NOMO-1 treated with dmso at 0.1 percent for 144 hours (cell line): Measurements from ENCODE around the gene RHO.
A peak's percentile ranks its signal among the peaks of the same experiment; 100 is the strongest.

Experiments
- DNase-seq: peaks from one replicate; lab custom pipeline; 2025; ENCODE audit not compliant: unreplicated experiment; lab: John Stamatoyannopoulos, UW

RHO gene

GRCh38 chr3:129558081-129558771, 29.8 kb downstream of the RHO start:
- DNase-seq: no peak

- peak; percentile 11 for DNase-seq
These were observed 30.5 kb downstream of the RHO start for GRCh38 chr3:129558772-129559564.

- no peak for DNase-seq
These were observed 31.2 kb downstream of the RHO start for GRCh38 chr3:129559565-129560079.

GRCh38 chr3:129560269-129560787, 31.9 kb downstream of the RHO start:
- DNase-seq: no peak

- no peak for DNase-seq
These were observed 32.6 kb downstream of the RHO start for GRCh38 chr3:129560911-129561594.

DNA sequence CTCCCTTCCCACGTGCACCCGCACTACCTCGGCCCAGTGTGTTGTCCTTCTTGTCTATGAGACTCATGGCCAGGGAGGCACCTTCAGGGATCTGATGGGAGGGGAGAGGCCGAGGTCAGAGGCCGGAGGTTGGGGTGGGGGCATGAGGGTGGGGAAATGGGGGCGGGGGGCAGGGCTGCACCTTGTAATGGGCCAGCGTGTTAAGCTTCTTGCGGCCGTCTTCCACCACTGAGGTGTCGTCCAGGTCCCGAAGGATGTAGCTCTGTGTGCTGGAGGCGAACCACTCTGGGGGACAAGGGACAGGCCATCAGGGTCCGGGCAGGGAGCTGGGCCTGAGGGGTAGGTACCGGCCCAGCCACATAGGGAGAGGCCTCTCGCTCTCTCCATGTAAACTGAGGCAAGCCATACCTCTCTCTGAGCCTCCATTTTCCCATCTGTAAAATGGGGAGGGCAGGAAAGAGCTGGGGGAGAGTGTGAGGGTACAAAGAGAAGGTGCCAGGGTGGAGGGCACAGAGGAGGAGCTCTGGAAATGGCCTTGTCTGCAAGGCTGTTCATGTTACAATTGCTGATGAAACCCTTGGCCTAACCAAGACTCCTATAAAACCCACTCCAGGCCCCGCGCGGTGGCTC, 33.3 kb downstream of the RHO start:
- no peak for DNase-seq

DNA sequence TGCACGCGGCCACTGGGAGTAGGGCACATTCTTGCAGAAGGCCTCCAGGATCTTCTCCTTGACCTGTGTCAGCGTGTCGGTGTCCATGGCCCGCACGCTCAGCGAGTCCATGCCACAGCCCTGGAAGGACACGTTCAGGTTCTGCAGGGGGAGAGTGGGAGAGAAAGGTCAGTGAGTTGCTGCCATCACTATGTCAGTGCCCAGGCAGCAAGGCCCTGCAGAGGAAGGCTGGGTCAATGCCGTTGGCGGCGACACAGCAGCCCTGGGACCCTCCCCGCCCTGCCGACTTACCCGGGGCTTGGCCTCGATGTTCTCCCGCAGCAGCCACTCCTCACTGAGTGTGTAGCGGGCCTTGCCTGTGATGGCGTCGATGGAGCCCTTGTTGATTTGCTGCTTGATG, 34.4 kb downstream of the RHO start:
- DNase-seq: no peak

DNA sequence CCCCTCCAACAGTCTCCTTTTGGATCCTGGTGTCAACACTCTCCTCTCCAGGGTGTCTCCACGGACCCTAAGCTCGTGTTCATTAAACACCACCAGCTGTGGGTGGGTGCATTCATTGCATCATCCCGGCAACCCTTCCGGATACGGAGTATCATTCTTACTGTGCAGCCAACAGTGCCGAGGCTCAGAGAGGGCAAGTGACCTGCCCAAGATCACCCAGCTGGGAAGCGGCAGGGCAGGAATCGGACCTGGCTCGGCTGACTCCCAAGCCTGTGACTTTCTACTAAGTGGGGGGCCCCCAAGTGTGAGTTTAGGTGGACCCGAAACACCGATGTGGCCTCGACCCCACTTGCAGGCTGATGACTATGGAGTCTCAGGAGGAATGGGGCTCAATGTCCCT, 34.9 kb downstream of the RHO start:
- DNase-seq: no peak

GRCh38 chr3:129563850-129564535, 35.6 kb downstream of the RHO start:
- no peak for DNase-seq

- no peak for DNase-seq
These were observed 36.7 kb downstream of the RHO start for GRCh38 chr3:129564981-129565644.

DNA sequence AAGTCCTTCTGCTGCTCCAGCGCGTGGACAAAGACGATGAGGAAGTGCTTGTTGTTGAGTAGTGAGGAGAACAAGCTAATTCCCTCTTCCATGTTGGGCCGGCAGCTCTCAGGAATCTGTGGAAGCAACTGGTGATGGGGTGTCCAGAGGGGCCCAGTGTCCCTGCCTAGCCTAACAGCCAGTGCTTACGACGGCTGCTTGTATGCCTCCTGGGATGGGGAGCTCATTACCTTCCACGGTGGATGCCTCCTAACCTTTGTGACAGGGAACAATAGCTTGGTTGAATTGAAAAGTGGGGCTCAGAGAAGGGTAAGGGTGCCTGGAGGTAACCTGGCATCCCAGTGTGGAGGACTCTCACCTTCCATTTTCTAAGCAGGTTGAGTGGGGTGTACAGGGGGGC, 37.5 kb downstream of the RHO start:
- no peak for DNase-seq

GRCh38 chr3:129567176-129567705, 38.8 kb downstream of the RHO start:
- DNase-seq: no peak

DNA sequence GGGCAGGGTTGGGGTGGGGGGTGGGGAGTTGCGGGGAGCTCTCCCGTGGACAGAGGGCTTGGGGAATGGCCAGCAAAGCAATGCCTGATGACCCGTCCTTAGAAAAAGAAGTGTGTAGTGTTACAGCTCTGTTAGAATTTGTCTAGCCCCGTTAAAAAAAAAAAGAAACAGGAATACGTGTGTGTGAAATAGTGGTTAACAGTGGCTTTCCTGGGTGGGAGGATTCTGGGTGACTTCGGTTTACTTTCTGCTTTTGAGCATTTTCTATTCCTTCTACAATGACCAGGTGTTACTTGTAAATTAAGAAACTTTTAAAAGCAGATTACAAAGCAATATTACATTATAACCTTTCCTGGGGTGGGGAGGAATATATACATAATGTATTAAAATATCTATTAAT, 39.5 kb downstream of the RHO start:
- DNase-seq: no peak

- DNase-seq: no peak
These were observed 41.4 kb downstream of the RHO start for GRCh38 chr3:129569856-129570255.

GRCh38 chr3:129571605-129572547, 43.4 kb downstream of the RHO start:
- no peak for DNase-seq

DNA sequence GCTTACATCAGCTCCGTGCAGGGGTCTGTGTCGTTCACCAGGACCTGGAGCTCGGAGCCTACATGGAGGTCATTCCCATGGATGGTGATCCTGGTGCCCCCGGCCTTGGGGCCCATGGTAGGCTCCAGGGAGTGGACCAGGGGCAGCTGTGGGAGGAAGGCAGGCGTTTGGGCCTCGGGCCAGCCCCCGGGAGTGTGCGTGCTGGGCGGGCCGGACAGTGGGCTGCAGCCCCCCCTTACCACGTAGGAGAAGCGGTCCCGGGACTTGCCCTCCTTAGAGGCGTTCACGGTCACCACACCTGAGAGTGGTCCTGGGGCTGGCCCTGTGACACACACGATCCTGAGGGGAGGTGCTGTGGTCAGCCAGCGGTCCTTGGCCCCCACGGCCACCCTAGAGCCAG, 44.2 kb downstream of the RHO start:
- no peak for DNase-seq

DNA sequence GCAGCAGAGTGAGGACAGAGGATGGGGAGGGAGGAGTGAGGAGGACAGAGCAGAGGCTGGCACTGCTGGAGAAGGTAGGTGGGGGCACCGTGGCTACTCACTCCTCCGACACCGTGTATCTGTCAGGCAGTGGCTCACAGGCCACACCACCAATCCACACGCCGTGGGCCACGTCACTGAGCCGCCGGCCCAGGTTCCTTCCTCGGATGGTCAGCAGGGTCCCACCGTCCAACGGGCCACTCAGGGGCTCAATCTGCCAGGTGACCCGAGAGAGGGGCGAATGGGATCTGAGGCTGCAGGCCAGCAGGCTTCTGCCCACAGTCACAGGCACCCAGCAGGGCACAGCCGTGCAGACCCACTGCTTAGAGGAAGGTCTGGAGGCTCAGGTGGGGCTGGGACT, 45.1 kb downstream of the RHO start:
- no peak for DNase-seq

GRCh38 chr3:129574206-129574605, 45.8 kb downstream of the RHO start:
- DNase-seq: no peak
